A549 (cell line): ENCODE data around the gene OVOL2. TPM values are rescaled to one million over a fixed set of nuclear protein-coding genes. Genes with fewer than 3 reads are reported as not detected.
A peak's percentile ranks its signal among the peaks of the same experiment; 100 is the strongest.

ENCODE experiments used
- ATAC-seq, 2 experiments: fragments of 200-7000 bp in 1 of 2; fragments of >200 bp in 1 of 2; cut with Nextera tagmentation in 1 of 2; cut with Tn5 transposase in 1 of 2; 3 replicates each; pipeline versions ENCODE4 v1.8.0 to v1.9.1; 2018 to 2020; ENCODE audit warnings: mild to moderate bottlenecking in 1 of 2, moderate library complexity in 1 of 2
- CTCF ChIA-PET: fragments of 300-600 bp; sonication (Branson Sonifier 250); formaldehyde crosslinking; extraction: SDS; loops from one replicate; lab custom pipeline; 2021; ENCODE audit warnings: antibody characterized with exemption, inconsistent platforms; lab: Yijun Ruan, JAX
- POLR2A ChIA-PET: fragments of 350-600 bp; formaldehyde crosslinking; extraction: SDS; loops from one replicate; lab custom pipeline; 2021; ENCODE audit warnings: antibody characterized with exemption, inconsistent platforms; lab: Yijun Ruan, JAX
- DNase-seq, 2 experiments: peaks; one replicate each; pipeline versions ENCODE4 v3.0.0 to v3.0.0-alpha.2; 2011 to 2016; ENCODE audit warnings: low read depth in 1 of 2, low spot score in 1 of 2
- FAIRE-seq: peaks from 2 replicates; lab custom pipeline; 2011; peaks lifted over from hg19 to GRCh38; lab: Jason Lieb, UNC
- H3K27ac ChIP-seq, 2 experiments: fragments of >200 bp; sonication (Bioruptor Twin); formaldehyde crosslinking; 3 replicates each; pipeline ENCODE4 v1.5.1; 2016 to 2017
- H3K4me1 ChIP-seq: fragments of >200 bp; sonication (Bioruptor Twin); formaldehyde crosslinking; 3 replicates; pipeline ENCODE4 v1.6.1; 2016
- H3K4me2 ChIP-seq: fragments of >200 bp; sonication (Bioruptor Twin); formaldehyde crosslinking; 3 replicates; pipeline ENCODE4 v1.6.1; 2016
- H3K4me3 ChIP-seq: fragments of >200 bp; sonication (Bioruptor Twin); formaldehyde crosslinking; 3 replicates; pipeline ENCODE4 v1.5.1; 2016
- H3K9me3 ChIP-seq: fragments of >200 bp; sonication (Bioruptor Twin); formaldehyde crosslinking; 3 replicates; pipeline ENCODE4 v1.6.1; 2016
- ATOH8 ChIP-seq: fragments of 250-450 bp; sonication (Bioruptor Pico); IDR thresholded peaks from 2 replicates; pipeline ENCODE4 v1.5.0; 2020; ENCODE audit warnings: low read depth, mild to moderate bottlenecking, moderate library complexity
- BCL3 ChIP-seq: fragments of >200 bp; sonication (Bioruptor Twin); formaldehyde crosslinking; IDR thresholded peaks from 3 replicates; pipeline ENCODE4 v1.6.1; 2016
- CBX2 ChIP-seq: fragments of 200-600 bp; sonication (generic); IDR thresholded peaks from 2 replicates; pipeline ENCODE4 v1.6.1; 2016; ENCODE audit warnings: low read depth, mild to moderate bottlenecking, borderline replicate concordance
- CBX8 ChIP-seq: fragments of 200-600 bp; sonication (generic); IDR thresholded peaks from 2 replicates; pipeline ENCODE4 v1.6.1; 2016
- CHD4 ChIP-seq: fragments of 200-600 bp; sonication (generic); IDR thresholded peaks from 2 replicates; pipeline ENCODE4 v1.6.1; 2016; ENCODE audit warnings: antibody characterized with exemption, mild to moderate bottlenecking, borderline replicate concordance
- CTCF ChIP-seq: fragments of >200 bp; sonication (Bioruptor Twin); formaldehyde crosslinking; IDR thresholded peaks from 3 replicates; pipeline ENCODE4 v1.5.1; 2016
- E2F6 ChIP-seq: IDR thresholded peaks from 2 replicates; pipeline ENCODE4 v1.6.1; 2012; ENCODE audit warnings: low read depth, borderline replicate concordance
- ELK1 ChIP-seq: fragments of 150-350 bp; IDR thresholded peaks from 2 replicates; pipeline ENCODE4 v1.6.1; 2014; ENCODE audit warnings: low read depth, mild to moderate bottlenecking, low read length
- ESRRA ChIP-seq: fragments of 150-350 bp; IDR thresholded peaks from 2 replicates; pipeline ENCODE4 v1.6.1; 2014; ENCODE audit warnings: mild to moderate bottlenecking, low read length, borderline replicate concordance
- FOSB ChIP-seq: fragments of 250-450 bp; sonication (Bioruptor Pico); IDR thresholded peaks from 2 replicates; pipeline ENCODE4 v1.5.0; 2020; ENCODE audit warnings: mild to moderate bottlenecking, moderate library complexity
- FOSL2 ChIP-seq, 2 experiments: fragments of 450-650 bp in 1 of 2; fragments of >200 bp in 1 of 2; sonication (Bioruptor Twin) in 1 of 2; formaldehyde crosslinking; IDR thresholded peaks; 2 replicates each; pipeline versions ENCODE4 v1.5.0 to v1.6.1; 2016 to 2020; ENCODE audit warnings: mild to moderate bottlenecking in 1 of 2, moderate library complexity in 1 of 2
- GATA3 ChIP-seq: IDR thresholded peaks from 2 replicates; pipeline ENCODE4 v1.6.1; 2012; ENCODE audit warnings: borderline replicate concordance
- JUN ChIP-seq, 2 experiments: fragments of >200 bp; sonication (Bioruptor Twin); formaldehyde crosslinking; IDR thresholded peaks; 2 replicates in 1 of 2; 3 replicates in 1 of 2; pipeline ENCODE4 v1.6.1; 2016 to 2017
- KDM5A ChIP-seq: fragments of 200-600 bp; sonication (generic); IDR thresholded peaks from 2 replicates; pipeline ENCODE4 v1.6.1; 2016; ENCODE audit warnings: antibody characterized with exemption, mild to moderate bottlenecking
- MAFK ChIP-seq: fragments of 450-650 bp; IDR thresholded peaks from 2 replicates; pipeline ENCODE4 v1.6.1; 2014; ENCODE audit not compliant: partially characterized antibody
- MAZ ChIP-seq: fragments of 150-350 bp; IDR thresholded peaks from 2 replicates; pipeline ENCODE4 v1.6.1; 2014; ENCODE audit warnings: antibody characterized with exemption, low read depth, low read length, borderline replicate concordance
- NPAS2 ChIP-seq: fragments of 250-450 bp; sonication (Bioruptor Pico); IDR thresholded peaks from 2 replicates; pipeline ENCODE4 v1.8.0; 2022; ENCODE audit warnings: mild to moderate bottlenecking, moderate library complexity, borderline replicate concordance
- PBX3 ChIP-seq: IDR thresholded peaks from 2 replicates; pipeline ENCODE4 v1.6.1; 2012
- PHF8 ChIP-seq: fragments of 200-600 bp; sonication (generic); IDR thresholded peaks from 2 replicates; pipeline ENCODE4 v1.6.1; 2016; ENCODE audit warnings: low read depth, mild to moderate bottlenecking, antibody characterized with exemption, moderate library complexity, borderline replicate concordance
- RAD21 ChIP-seq, 2 experiments: fragments of >200 bp in 1 of 2; sonication (Bioruptor Twin) in 1 of 2; formaldehyde crosslinking in 1 of 2; IDR thresholded peaks in 1 of 2; conservative IDR thresholded peaks in 1 of 2; 2 replicates in 1 of 2; 3 replicates in 1 of 2; pipeline ENCODE4 v1.6.1; 2012 to 2018; ENCODE audit warnings: inconsistent platforms in 1 of 2
- RARB ChIP-seq: fragments of 250-450 bp; sonication (Bioruptor Pico); IDR thresholded peaks from 2 replicates; pipeline ENCODE4 v1.8.0; 2021; ENCODE audit warnings: mild to moderate bottlenecking, moderate library complexity
- RCOR1 ChIP-seq: fragments of 150-350 bp; IDR thresholded peaks from 2 replicates; pipeline ENCODE4 v1.6.1; 2014; ENCODE audit warnings: antibody characterized with exemption, low read length, low read depth
- RNF2 ChIP-seq: fragments of 200-600 bp; sonication (generic); IDR thresholded peaks from 2 replicates; pipeline ENCODE4 v1.6.1; 2016; ENCODE audit warnings: low read depth, mild to moderate bottlenecking, antibody characterized with exemption, moderate library complexity, borderline replicate concordance
- SMC3 ChIP-seq: fragments of >200 bp; sonication (Bioruptor Twin); formaldehyde crosslinking; IDR thresholded peaks from 3 replicates; pipeline ENCODE4 v1.6.1; 2018; ENCODE audit warnings: inconsistent platforms
- TFCP2L1 ChIP-seq: fragments of 250-450 bp; sonication (Bioruptor Pico); IDR thresholded peaks from 2 replicates; pipeline ENCODE4 v1.5.0; 2021; ENCODE audit warnings: mild to moderate bottlenecking
- TP53 ChIP-seq: fragments of 250-450 bp; sonication (Bioruptor Pico); IDR thresholded peaks from 2 replicates; pipeline ENCODE4 v1.5.0; 2021; ENCODE audit warnings: mild to moderate bottlenecking, moderate library complexity
- WGBS: methylation state at CpG from one replicate; pipeline ENCODE4 v1.1.6; 2017; ENCODE audit errors: missing lambda C conversion rate; 5-methylcytosine and 5-hydroxymethylcytosine counted together
- polyA plus RNA-seq, 4 experiments: library from polyadenylated mRNA; depleted of rRNA in 3 of 4; stranded (reverse); fragments of >200 nt; fragmentation: RNase III in 1 of 4; extraction: RNeasy Plus Mini Kit Qiagen cat#74134 plus additional on column Dnase treatment in 1 of 4; gene quantifications; 2 replicates in 3 of 4; 3 replicates in 1 of 4; pipeline ENCODE4 v1.2.3, GENCODE V29; 2011 to 2017

The OVOL2 gene
- polyA plus RNA-seq, 2 of the 4 experiments (the other 2 are of a cell fraction) = not detected

GRCh38 chr20:17998446-17998845, 59.3 kb downstream of the OVOL2 start:
- Histone ChIP-seq H3K4me3 (no peak overlapping the region), H3K4me2 (no peak overlapping the region), H3K9me3 (no peaks in the 10 kb centered on the region), H3K27ac (no peak overlapping the region), H3K4me1 (peaks cover 9% of the 10 kb centered on the region; the same call in 1 of the 3 replicates)
- WGBS = 85% methylated on average over 5 of the region's 5 CpGs
- POLR2A ChIA-PET = no interaction called here
- CTCF ChIA-PET = interaction anchor here (0.7 to 3.3 kb wide), 8 partner anchors 10 to 1196 kb away, joined by 3 to 14 read pairs (median 4); no protein-coding TSS in a partner anchor
- no peak for TF ChIP-seq KDM5A
- TF ChIP-seq MAZ = no peak
- no peak for TF ChIP-seq TP53 (CRISPR knock-in tag)
- TF ChIP-seq RAD21 (conservative IDR thresholded peaks at IDR 0.05 in 1 of 2, IDR thresholded peaks at IDR 0.05 in 1 of 2) = no peak
- TF ChIP-seq PHF8 = no peak
- ATAC-seq (no peak), FAIRE-seq (no peak), DNase-seq (no peak)

- ATAC-seq = peak; percentile 64 to 81
- no peak overlapping the region for H3K27ac ChIP-seq
- H3K4me2 ChIP-seq = peak overlapping the region; percentile 41
- no peaks in the 10 kb centered on the region for H3K9me3 ChIP-seq
- WGBS = 19% methylated on average over 16 of the region's 16 CpGs
- peaks cover 4% of the 10 kb centered on the region; the same call in 2 of the 3 replicates for H3K4me1 ChIP-seq
- ChIA-PET CTCF (interaction anchor here (0.6 to 5.1 kb wide), 58 partner anchors 8 to 1192 kb away, joined by 3 to 36 read pairs (median 4); partner anchors contain the start of gene RRBP1), POLR2A (no interaction called here)
- FAIRE-seq = peak; percentile 94
- TF ChIP-seq ESRRA = no peak
- peak; percentile 98 for TF ChIP-seq CTCF
- no peak for TF ChIP-seq ATOH8 (CRISPR knock-in tag)
- no peak for TF ChIP-seq ELK1
- TF ChIP-seq MAFK = no peak
- no peak for TF ChIP-seq CBX8
- no peak for TF ChIP-seq PBX3
- no peak for TF ChIP-seq NPAS2 (CRISPR knock-in tag)
- TF ChIP-seq FOSB = no peak
- peak; percentile 82 for TF ChIP-seq SMC3
- TF ChIP-seq BCL3 = no peak
- TF ChIP-seq RCOR1 = no peak
- TF ChIP-seq MAZ = no peak
- TF ChIP-seq E2F6 = no peak
- no peak for TF ChIP-seq FOSL2 (IDR thresholded peaks at IDR 0.05)
- no peak for TF ChIP-seq FOSL2 (CRISPR knock-in tag; IDR thresholded peaks at IDR 0.05)
- no peak for TF ChIP-seq KDM5A
- TF ChIP-seq RNF2 = no peak
- peak; percentile 90 to 92 for TF ChIP-seq RAD21 (conservative IDR thresholded peaks at IDR 0.05 in 1 of 2, IDR thresholded peaks at IDR 0.05 in 1 of 2)
- TF ChIP-seq CBX2 = no peak
- no peak for TF ChIP-seq CHD4
- no peak for TF ChIP-seq JUN (IDR thresholded peaks at IDR 0.05)
- TF ChIP-seq TFCP2L1 = no peak
- no peak for TF ChIP-seq RARB (CRISPR knock-in tag)
- no peak for TF ChIP-seq GATA3
- DNase-seq = peak; percentile 58 to 66
- no peak overlapping the region for H3K4me3 ChIP-seq
Observed at GRCh38 chr20:17995967-17996819, 61.5 kb downstream of the OVOL2 start.
